DMS53 treated with DMSO at 0.1 percent for 48 hours (cell line): ENCODE results near the gene EBI3.
"Not testable (repeated sequence)": the region's sequence is repeated elsewhere in the genome, so short reads cannot be mapped to it uniquely, and the experiment has no call there.

Experiments
- DNase-seq: peaks from one replicate; lab custom pipeline; 2025; ENCODE audit not compliant: unreplicated experiment; lab: John Stamatoyannopoulos, UW

Gene EBI3

DNA sequence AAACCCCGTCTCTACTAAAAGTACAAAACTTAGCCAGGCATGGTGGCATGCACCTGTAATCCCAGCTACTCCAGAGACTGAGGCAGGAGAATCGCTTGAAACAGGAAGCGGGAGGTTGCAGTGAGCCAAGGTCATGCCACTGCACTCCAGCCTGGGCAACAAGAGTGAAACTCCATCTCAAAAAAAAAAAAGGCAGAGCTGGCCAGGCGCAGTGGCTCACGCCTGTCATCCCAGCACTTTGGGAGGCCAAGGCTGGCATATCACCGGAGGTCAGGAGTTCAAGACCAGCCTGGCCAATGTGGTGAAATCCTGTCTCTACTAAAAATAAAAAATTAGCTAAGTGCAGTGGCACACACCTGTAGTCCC is 45.0 kb downstream of the EBI3 start:
- DNase-seq: not testable (repeated sequence)

- no peak for DNase-seq
Observed at GRCh38 chr19:4277191-4277696, 47.9 kb downstream of the EBI3 start.

DNA sequence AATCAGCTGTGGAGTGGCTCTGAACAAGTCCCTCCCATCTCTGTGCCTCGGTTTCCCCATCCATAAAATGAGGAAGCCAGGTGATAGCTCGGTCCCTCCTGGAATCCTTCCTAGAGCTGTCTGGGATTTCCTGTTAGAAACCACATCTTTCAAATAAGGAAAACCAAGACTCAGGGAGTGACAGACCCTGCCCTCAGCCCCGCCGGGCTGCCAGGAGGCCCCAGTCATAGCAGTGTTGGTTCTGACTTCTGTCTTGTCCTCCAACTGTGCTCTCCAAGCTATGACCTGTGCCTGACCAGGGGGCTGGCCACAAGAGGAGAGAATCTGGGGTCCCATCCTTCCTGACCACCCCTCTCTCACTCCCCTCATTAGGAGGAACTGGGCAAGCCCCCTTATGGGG is 48.7 kb downstream of the EBI3 start:
- no peak for DNase-seq

- no peak for DNase-seq
Observed at GRCh38 chr19:4278419-4279266, 49.3 kb downstream of the EBI3 start, which contains the start of gene SHD. SHD (plus strand) TSS chr19:4279266; CDS start chr19:4280064, 798 bp downstream.

- no peak for DNase-seq
Observed at GRCh38 chr19:4279267-4279529, 49.9 kb downstream of the EBI3 start.

GRCh38 chr19:4279530-4280422 is 50.5 kb downstream of the EBI3 start:
- no peak for DNase-seq

GRCh38 chr19:4284176-4284958 is 55.0 kb downstream of the EBI3 start:
- no peak for DNase-seq

GRCh38 chr19:4284974-4285373 is 55.7 kb downstream of the EBI3 start:
- DNase-seq: no peak

DNA sequence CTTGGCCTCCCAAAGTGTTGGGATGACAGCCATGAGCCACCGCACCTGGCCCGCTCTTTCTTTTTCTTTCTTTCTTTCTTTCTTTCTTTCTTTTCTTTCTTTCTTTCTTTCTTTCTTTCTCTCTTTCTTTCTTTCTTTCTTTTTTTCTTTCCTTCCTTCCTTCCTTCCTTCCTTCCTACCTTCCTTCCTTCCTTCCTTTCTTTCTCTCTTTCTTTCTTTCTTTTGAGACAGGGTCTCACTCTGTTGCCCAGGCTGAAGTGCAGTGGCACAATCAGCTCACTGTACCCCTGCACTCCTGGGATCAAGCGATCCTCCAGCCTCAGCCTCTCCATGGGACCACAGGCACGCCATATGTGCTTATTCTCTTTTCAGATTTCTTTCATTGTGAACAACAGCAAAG is 56.8 kb downstream of the EBI3 start:
- not testable (repeated sequence) for DNase-seq
